BLaER1 (cell line): ENCODE results near the gene TTN.
A peak's percentile ranks its signal among the peaks of the same experiment; 100 is the strongest.

Experiments
- H3K27ac ChIP-seq: shearing (Covaris generic); formaldehyde crosslinking; 2 replicates; pipeline ENCODE4 v1.8.1; 2022
- H3K27me3 ChIP-seq: shearing (Covaris generic); formaldehyde crosslinking; 2 replicates; pipeline ENCODE4 v1.8.1; 2022
- H3K36me3 ChIP-seq: shearing (Covaris generic); formaldehyde crosslinking; 2 replicates; pipeline ENCODE4 v1.8.1; 2022
- H3K4me1 ChIP-seq: shearing (Covaris generic); formaldehyde crosslinking; 2 replicates; pipeline ENCODE4 v1.8.1; 2022
- H3K4me2 ChIP-seq: shearing (Covaris generic); formaldehyde crosslinking; 2 replicates; pipeline ENCODE4 v1.8.1; 2022
- H3K4me3 ChIP-seq: shearing (Covaris generic); formaldehyde crosslinking; 2 replicates; pipeline ENCODE4 v1.8.1; 2022
- H3K9ac ChIP-seq: shearing (Covaris generic); formaldehyde crosslinking; 2 replicates; pipeline ENCODE4 v1.8.1; 2022
- H3K9me3 ChIP-seq: shearing (Covaris generic); formaldehyde crosslinking; 2 replicates; pipeline ENCODE4 v1.8.1; 2022
- H4K20me1 ChIP-seq: shearing (Covaris generic); formaldehyde crosslinking; 2 replicates; pipeline ENCODE4 v1.8.1; 2022
- Cebpa-rat ChIP-seq: shearing (Covaris generic); IDR thresholded peaks from 2 replicates; pipeline ENCODE4 v1.8.1; 2022

TTN gene

DNA sequence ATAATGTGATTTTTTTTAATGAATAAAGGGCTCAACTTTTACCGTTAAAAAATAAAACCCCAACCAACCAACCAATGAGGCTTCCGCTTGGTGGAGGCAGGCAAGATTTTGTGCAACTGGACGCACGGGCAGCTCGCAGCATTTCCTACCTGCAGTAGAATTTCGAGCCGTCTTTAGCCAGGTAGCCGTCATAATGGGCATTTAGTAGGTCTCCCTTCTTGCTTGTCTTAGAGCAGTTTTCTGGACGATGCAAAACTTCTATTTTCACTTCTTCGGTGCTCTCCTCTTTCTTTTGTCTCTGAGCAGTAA is 329.1 kb downstream of the TTN start:
- H3K27ac ChIP-seq = peak overlapping the region; percentile 91
- H3K4me2 ChIP-seq = peak overlapping the region; percentile 91
- H3K4me3 ChIP-seq = peak overlapping the region; percentile 73
- 0 out of 2 replicates have a peak, but pooled peaks cover 4% of the 10 kb centered on the region for H3K36me3 ChIP-seq
- H4K20me1 ChIP-seq = peaks cover 25% of the 10 kb centered on the region
- H3K27me3 ChIP-seq = no peaks in the 10 kb centered on the region
- no peaks in the 10 kb centered on the region for H3K9me3 ChIP-seq
- H3K9ac ChIP-seq = peak overlapping the region; percentile 85
- TF ChIP-seq Cebpa-rat = no peak
- H3K4me1 ChIP-seq = peaks cover 56% of the 10 kb centered on the region

DNA sequence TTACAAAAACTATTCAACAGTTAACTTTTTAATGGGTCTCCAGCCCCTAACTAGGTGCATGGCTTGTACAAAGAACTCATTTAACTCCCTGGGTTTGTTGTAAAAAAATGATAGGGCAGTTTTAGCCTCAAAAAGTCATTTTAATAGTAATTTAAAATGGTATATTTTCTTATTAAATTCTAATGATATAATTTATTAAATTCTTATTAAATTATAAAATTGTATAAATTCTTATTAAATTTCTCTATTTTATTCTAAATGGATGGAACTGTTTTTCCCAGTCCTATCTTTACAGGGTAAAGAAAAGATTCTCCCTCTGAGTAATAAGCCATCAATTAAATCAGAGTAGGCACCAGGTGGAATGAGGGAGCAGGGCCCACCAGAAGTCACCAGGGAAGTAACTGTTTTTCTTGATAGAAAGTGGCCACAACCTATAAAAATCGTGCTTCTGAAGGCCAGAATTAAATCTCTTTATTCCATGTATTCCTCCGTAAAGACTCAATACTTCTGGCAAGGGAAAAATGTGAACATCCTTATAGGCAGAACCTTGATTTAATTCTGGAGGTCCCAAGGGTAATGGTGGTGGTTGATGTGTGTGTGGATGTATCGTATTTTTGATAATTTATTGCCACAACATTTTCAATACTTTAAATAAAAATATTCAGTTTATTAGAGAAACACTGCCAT is 329.6 kb downstream of the TTN start:
- peaks cover 51% of the 10 kb centered on the region for H3K4me1 ChIP-seq
- no peaks in the 10 kb centered on the region for H3K9me3 ChIP-seq
- H3K4me2 ChIP-seq = peak overlapping the region; percentile 91
- peak overlapping the region; percentile 73 for H3K4me3 ChIP-seq
- peaks cover 21% of the 10 kb centered on the region for H4K20me1 ChIP-seq
- no peaks in the 10 kb centered on the region for H3K27me3 ChIP-seq
- peak overlapping the region; percentile 91 for H3K27ac ChIP-seq
- H3K36me3 ChIP-seq = 0 out of 2 replicates have a peak, but pooled peaks cover 4% of the 10 kb centered on the region
- TF ChIP-seq Cebpa-rat = no peak
- peak overlapping the region; percentile 85 for H3K9ac ChIP-seq

DNA sequence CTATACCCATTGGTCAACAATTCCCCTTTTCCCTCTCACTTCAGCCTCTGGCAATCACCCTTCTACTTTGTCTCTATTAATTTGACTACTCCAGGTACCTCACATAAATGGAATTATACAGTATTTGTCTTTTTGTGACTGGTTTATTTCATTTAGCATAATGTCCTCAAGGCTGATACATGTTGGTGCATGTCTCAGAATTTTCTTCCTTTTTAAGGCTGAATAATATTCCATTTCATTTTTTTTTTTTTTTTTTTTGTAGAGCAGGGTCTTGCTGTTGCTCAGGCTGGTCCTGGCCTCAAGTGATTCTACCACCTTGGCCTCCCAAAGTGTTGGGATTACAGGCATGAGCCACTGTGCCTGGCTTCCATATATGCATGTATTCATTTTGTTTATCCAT is 330.7 kb downstream of the TTN start:
- peaks cover 40% of the 10 kb centered on the region for H3K4me1 ChIP-seq
- peak overlapping the region; percentile 91 for H3K4me2 ChIP-seq
- H3K27ac ChIP-seq = no peak overlapping the region
- H3K9ac ChIP-seq = no peak overlapping the region
- H4K20me1 ChIP-seq = peaks cover 10% of the 10 kb centered on the region
- no peaks in the 10 kb centered on the region for H3K27me3 ChIP-seq
- TF ChIP-seq Cebpa-rat = no peak
- no peak overlapping the region; the same call in 1 of the 2 replicates for H3K4me3 ChIP-seq
- peaks cover 12% of the 10 kb centered on the region; the same call in 1 of the 2 replicates for H3K36me3 ChIP-seq
- no peaks in the 10 kb centered on the region for H3K9me3 ChIP-seq
